ENCODE results near the gene GUCA1C.

Gene GUCA1C

GRCh38 chr3:108953700-108954099 is at the start of gene GUCA1C:
TSS of gene GUCA1C (minus strand) at chr3:108953879. CDS start at chr3:108953762, 117 bp downstream.
- DNase-seq = no peak

GRCh38 chr3:108998436-108998835 is 44.8 kb upstream of the GUCA1C start:
- no peak for DNase-seq

- no peak for DNase-seq
Measured at GRCh38 chr3:108985844-108986243, 32.2 kb upstream of the GUCA1C start.

- no peak for DNase-seq
Measured at GRCh38 chr3:108983051-108983450, 29.4 kb upstream of the GUCA1C start.

- no peak for DNase-seq
Measured at GRCh38 chr3:108976058-108976457, 22.4 kb upstream of the GUCA1C start.

GRCh38 chr3:108973019-108973418 is 19.3 kb upstream of the GUCA1C start:
- no peak for DNase-seq

- DNase-seq = no peak
Measured at GRCh38 chr3:108972482-108972881, 18.8 kb upstream of the GUCA1C start.

GRCh38 chr3:108970561-108970960 is 16.9 kb upstream of the GUCA1C start:
- DNase-seq = no peak

- peak; percentile 26 for DNase-seq
Measured at GRCh38 chr3:108966773-108967172, 13.1 kb upstream of the GUCA1C start.

GRCh38 chr3:108959017-108959416 is 5.3 kb upstream of the GUCA1C start:
- DNase-seq = peak; percentile 3

GRCh38 chr3:108953210-108953609 is 469 bp downstream of the GUCA1C start:
- DNase-seq = no peak

- no peak for DNase-seq
Measured at GRCh38 chr3:108951820-108952501, 1.7 kb downstream of the GUCA1C start.

- no peak for DNase-seq
Measured at GRCh38 chr3:108947855-108948254, 5.8 kb downstream of the GUCA1C start.

- DNase-seq = no peak
Measured at GRCh38 chr3:108946292-108947285, 7.1 kb downstream of the GUCA1C start.

GRCh38 chr3:108940568-108941263 is 13.0 kb downstream of the GUCA1C start:
- no peak for DNase-seq

GRCh38 chr3:108940166-108940565 is 13.5 kb downstream of the GUCA1C start:
- no peak for DNase-seq

GRCh38 chr3:108936924-108937689 is 16.6 kb downstream of the GUCA1C start:
- no peak for DNase-seq

GRCh38 chr3:108931035-108931434 is 22.6 kb downstream of the GUCA1C start:
- no peak for DNase-seq

GRCh38 chr3:108918866-108919265 is 34.8 kb downstream of the GUCA1C start:
- no peak for DNase-seq

- peak; percentile 86 for DNase-seq
Measured at GRCh38 chr3:108914774-108915641, 38.7 kb downstream of the GUCA1C start.

GRCh38 chr3:108909799-108910198 is 43.9 kb downstream of the GUCA1C start:
- DNase-seq = no peak

All from activated CD4-positive, alpha-beta T cell treated with anti-CD3 and anti-CD28 coated beads, Interleukin-10, Interleukin-2, amounts not matched to agents 100 ng/mL and 50 ng/mL, durations not matched to agents 16 hours and 8 hours (primary cell).